GM12878 (cell line): ENCODE measurements around the gene METAP1D. TPM values are rescaled to one million over a fixed set of nuclear protein-coding genes. Genes with fewer than 3 reads are reported as not detected.

Experiments used
- ATAC-seq: fragments of 200-7000 bp; cut with Tn5 transposase; 3 replicates; pipeline ENCODE4 v1.9.1; 2020; ENCODE audit warnings: mild to moderate bottlenecking, moderate library complexity
- BruUV-seq: library from RNA; stranded (reverse); fragments of 400-500 nt; replicated peaks from 2 replicates; lab custom pipeline; 2021; lab: Mats Ljungman, UMichigan
- CTCF ChIA-PET: fragments of 300-600 bp; sonication (Branson Sonifier 250); formaldehyde crosslinking; extraction: SDS; loops from one replicate; lab custom pipeline; 2021; ENCODE audit warnings: inconsistent platforms; lab: Yijun Ruan, JAX
- POLR2A ChIA-PET: fragments of 350-600 bp; formaldehyde crosslinking; extraction: SDS; loops from one replicate; lab custom pipeline; 2021; ENCODE audit warnings: inconsistent platforms; lab: Charles Lee
- RAD21 ChIA-PET: fragments of 300-600 bp; sonication (Branson Sonifier 250); formaldehyde crosslinking; loops from one replicate; lab custom pipeline; 2023; ENCODE audit warnings: antibody characterized with exemption; ENCODE audit not compliant: unreplicated experiment; lab: Charles Lee
- SMC1A ChIA-PET: fragments of 300-600 bp; sonication (Branson Sonifier 250); formaldehyde crosslinking; loops from one replicate; lab custom pipeline; 2023; ENCODE audit not compliant: unreplicated experiment, uncharacterized antibody; lab: Charles Lee
- DNase-seq: peaks from one replicate; pipeline ENCODE4 v3.0.0-alpha.2; 2011; ENCODE audit warnings: low read depth, low spot score
- FAIRE-seq: peaks from 3 replicates; lab custom pipeline; 2011; peaks lifted over from hg19 to GRCh38; lab: Jason Lieb, UNC
- H2AFZ ChIP-seq: 2 replicates; pipeline ENCODE4 v1.6.0; 2011; ENCODE audit warnings: low read depth, low read length, control low read depth; ENCODE audit not compliant: control insufficient read depth
- H3K27ac ChIP-seq: 2 replicates; pipeline ENCODE4 v1.5.1; 2011; ENCODE audit warnings: control low read depth; ENCODE audit not compliant: control insufficient read depth, insufficient read depth
- H3K27me3 ChIP-seq, 2 experiments: replicated peaks in 1 of 2; 2 replicates each; pipeline versions ENCODE4 v1.6.0 to v1.6.1; 2011; ENCODE audit warnings: low read length in 1 of 2; ENCODE audit not compliant: control insufficient read depth in 2 of 2, insufficient read depth in 2 of 2
- H3K36me3 ChIP-seq, 2 experiments: 2 replicates each; pipeline ENCODE4 v1.5.1; 2011; ENCODE audit warnings: low read length in 1 of 2; ENCODE audit not compliant: control insufficient read depth in 2 of 2, insufficient read depth in 2 of 2
- H3K4me1 ChIP-seq: 2 replicates; pipeline ENCODE4 v1.6.1; 2011; ENCODE audit warnings: mild to moderate bottlenecking, low read length, moderate library complexity, mixed read lengths; ENCODE audit not compliant: control insufficient read depth, insufficient read depth
- H3K4me2 ChIP-seq: 2 replicates; pipeline ENCODE4 v1.6.0; 2011; ENCODE audit warnings: control low read depth; ENCODE audit not compliant: control insufficient read depth, insufficient read depth
- H3K4me3 ChIP-seq: fragments of 200-600 bp; sonication (generic); 2 replicates; pipeline ENCODE4 v1.5.1; 2016
- H3K79me2 ChIP-seq: 2 replicates; pipeline ENCODE4 v1.6.0; 2011; ENCODE audit warnings: low read length; ENCODE audit not compliant: control insufficient read depth, insufficient read depth
- H3K9ac ChIP-seq: 2 replicates; pipeline ENCODE4 v1.8.0; 2011; ENCODE audit warnings: low read length, control low read depth, mixed read lengths; ENCODE audit not compliant: control insufficient read depth, insufficient read depth
- H3K9me3 ChIP-seq: replicated peaks from 3 replicates; pipeline ENCODE4 v1.5.1; 2011; ENCODE audit warnings: mild to moderate bottlenecking, low read length; ENCODE audit not compliant: control insufficient read depth, insufficient read depth
- H4K20me1 ChIP-seq: 2 replicates; pipeline ENCODE4 v1.6.0; 2011; ENCODE audit not compliant: control insufficient read depth, insufficient read depth
- EP300 ChIP-seq, 2 experiments: fragments of 150-350 bp in 1 of 2; IDR thresholded peaks; 2 replicates each; pipeline ENCODE4 v1.6.1; 2011 to 2012; ENCODE audit warnings: low read depth in 2 of 2, low read length in 2 of 2, borderline replicate concordance in 1 of 2, improper control_type of control experiment in 1 of 2, inconsistent platforms in 1 of 2; ENCODE audit not compliant: control insufficient read depth in 1 of 2
- KAT2A ChIP-seq: conservative IDR thresholded peaks from 2 replicates; pipeline ENCODE4 v1.6.1; 2011; ENCODE audit warnings: low read depth, low read length; ENCODE audit not compliant: control insufficient read depth
- MEF2A ChIP-seq: IDR thresholded peaks from 2 replicates; pipeline ENCODE4 v1.6.1; 2011; ENCODE audit warnings: low read depth, mild to moderate bottlenecking, low read length, moderate library complexity; ENCODE audit not compliant: insufficient read depth
- MTA3 ChIP-seq: IDR thresholded peaks from 2 replicates; pipeline ENCODE4 v1.6.1; 2012; ENCODE audit warnings: low read length, inconsistent platforms, borderline replicate concordance
- MYB ChIP-seq: fragments of 150-350 bp; IDR thresholded peaks from 2 replicates; pipeline ENCODE4 v1.6.1; 2014; ENCODE audit warnings: mild to moderate bottlenecking, low read depth, low read length, borderline replicate concordance
- NFYA ChIP-seq: IDR thresholded peaks from 2 replicates; pipeline ENCODE4 v1.6.1; 2011; ENCODE audit warnings: low read depth, mild to moderate bottlenecking, low read length, improper control_type of control experiment, borderline replicate concordance
- RFX5 ChIP-seq: IDR thresholded peaks from 2 replicates; pipeline ENCODE4 v1.6.1; 2011; ENCODE audit warnings: low read depth, low read length, improper control_type of control experiment
- ZBTB4 ChIP-seq: fragments of 450-650 bp; formaldehyde crosslinking; IDR thresholded peaks from 2 replicates; pipeline ENCODE4 v1.4.0; 2022; ENCODE audit warnings: mild to moderate bottlenecking, moderate library complexity
- ZNF24 ChIP-seq: fragments of 450-650 bp; IDR thresholded peaks from 2 replicates; pipeline ENCODE4 v1.6.1; 2017; ENCODE audit warnings: antibody characterized with exemption, mild to moderate bottlenecking
- WGBS: methylation state at CpG from one replicate; pipeline ENCODE4 v1.1.6; 2016; ENCODE audit warnings: low lambda C conversion rate; ENCODE audit not compliant: insufficient replicate concordance, insufficient coverage; ENCODE audit errors: missing lambda C conversion rate; 5-methylcytosine and 5-hydroxymethylcytosine counted together
- in situ Hi-C: fragments of 300-500 bp; cut with MboI; formaldehyde crosslinking; loops from 9 replicates; pipeline ENCODE4 v1.14.3; 2018; ENCODE audit warnings: mixed read lengths
- intact Hi-C: fragments of 100-400 bp; cut with micrococcal nuclease; formaldehyde crosslinking; loops from one replicate; pipeline ENCODE4 v1.14.2; 2022; ENCODE audit not compliant: unreplicated experiment
- polyA plus RNA-seq, 11 experiments: library from polyadenylated mRNA; depleted of rRNA in 4 of 11; unstranded in 6 of 11; stranded (reverse) in 5 of 11; fragments of >200 nt; fragmentation: Nextera tagmentation in 4 of 11; fragmentation: Illumina TruSeq in 1 of 11; extraction: Ambion mirVana in 4 of 11; extraction: Trizol in 1 of 11; gene quantifications; 1 replicate in 1 of 11; 2 replicates in 10 of 11; pipeline versions ENCODE4 v1.2.1 to v1.2.3, GENCODE V29; 2011 to 2016; ENCODE audit warnings: inconsistent platforms in 2 of 11, missing spikeins in 2 of 11, low read depth in 1 of 11
- total RNA-seq, 4 experiments: library from RNA; depleted of rRNA in 3 of 4; stranded (reverse); fragments of >200 nt in 3 of 4; fragmentation: Illumina TruSeq in 1 of 4; extraction: Trizol in 1 of 4; gene quantifications; 2 replicates each; pipeline versions ENCODE4 v1.2.1 to v1.2.3, GENCODE V29; 2013 to 2021
- TF ChIP-seq, protein P1 (sequence below): IDR thresholded peaks from 2 replicates; pipeline ENCODE4 v1.6.1; 2011; ENCODE audit warnings: low read depth, mild to moderate bottlenecking, low read length, moderate library complexity, borderline replicate concordance; ENCODE audit errors: extremely low read depth
- TF ChIP-seq, protein P2 (sequence below): fragments of 450-650 bp; IDR thresholded peaks from 2 replicates; pipeline ENCODE4 v1.6.1; 2016; ENCODE audit warnings: mild to moderate bottlenecking

Gene METAP1D
- total and polyA plus RNA-seq, 10 of the 15 experiments (the other 5 are each of a cell fraction or from before 2014, with no cell fraction given): 4.5 to 12.1 (median 7.8) TPM

DNA sequence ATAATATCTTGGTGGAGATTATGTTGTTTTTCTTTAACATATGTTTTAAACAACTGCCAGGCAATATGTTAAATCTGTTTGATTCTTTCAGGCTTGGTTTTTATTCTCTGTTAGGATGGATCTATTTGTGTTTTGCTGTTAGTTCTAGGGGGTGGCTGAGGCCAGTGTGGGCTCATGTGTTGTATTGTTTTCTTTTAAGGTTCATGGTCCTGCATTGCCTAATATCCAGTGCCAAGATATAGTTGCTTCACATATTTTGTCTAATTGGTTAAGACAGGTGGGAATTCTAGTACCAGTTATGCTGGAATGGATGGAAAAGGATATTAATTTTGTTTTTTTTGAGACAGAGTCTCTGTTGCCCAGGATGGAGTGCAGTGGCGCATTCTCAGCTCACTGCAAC is 7.6 kb downstream of the METAP1D start:
- H3K36me3 ChIP-seq: no peaks in the 10 kb centered on the region
- no peak for ATAC-seq
- POLR2A ChIA-PET: no interaction called here

GRCh38 chr2:172009823-172010222 is 10.1 kb downstream of the METAP1D start:
- ChIA-PET SMC1A (no interaction called here), CTCF (no interaction called here), POLR2A (interaction anchor here (0.7 to 0.8 kb wide), 2 partner anchors 9 to 330 kb away, joined by 3 read pairs; no protein-coding TSS in a partner anchor), RAD21 (no interaction called here)
- ATAC-seq (no peak), FAIRE-seq (no peak), DNase-seq (no peak)
- WGBS: 100% methylated on average over 3 of the region's 4 CpGs
- no peaks in the 10 kb centered on the region for H3K9me3 ChIP-seq
- no peak overlapping the region for H3K9ac ChIP-seq
- intact Hi-C loops (no loop called here), in situ Hi-C loops (no loop called here)
- H3K4me1 ChIP-seq: peaks cover 17% of the 10 kb centered on the region
- H3K36me3 ChIP-seq: no peaks in the 10 kb centered on the region
- no peak overlapping the region for H3K4me3 ChIP-seq
- no peak overlapping the region for H3K4me2 ChIP-seq
- BruUV-seq: no TSS peak
- H2AFZ ChIP-seq: no peak overlapping the region
- H4K20me1 ChIP-seq: no peaks in the 10 kb centered on the region
- no peak overlapping the region for H3K27ac ChIP-seq
- H3K27me3 ChIP-seq: no peaks in the 10 kb centered on the region
- no peaks in the 10 kb centered on the region for H3K79me2 ChIP-seq
- TF ChIP-seq MTA3 (no peak), MEF2A (no peak), EP300 (IDR thresholded peaks at IDR 0.05; ENCODE audit: borderline replicate concordance in 1 of 2, control insufficient read depth in 1 of 2, low read depth in 2 of 2, low read length in 2 of 2) (no peak), MYB (no peak), ZBTB4 (CRISPR knock-in tag) (no peak), NFYA (no peak), ZNF24 (no peak)
- TF ChIP-seq, protein P1, sequence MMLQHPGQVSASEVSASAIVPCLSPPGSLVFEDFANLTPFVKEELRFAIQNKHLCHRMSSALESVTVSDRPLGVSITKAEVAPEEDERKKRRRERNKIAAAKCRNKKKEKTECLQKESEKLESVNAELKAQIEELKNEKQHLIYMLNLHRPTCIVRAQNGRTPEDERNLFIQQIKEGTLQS: no peak

More for the DNA sequence above, 7.6 kb downstream of the METAP1D start:
- H3K27ac ChIP-seq: no peak overlapping the region
- intact Hi-C loops (no loop called here), in situ Hi-C loops (no loop called here)
- FAIRE-seq: no peak
- no peaks in the 10 kb centered on the region for H4K20me1 ChIP-seq
- H3K4me2 ChIP-seq: no peak overlapping the region
- no peak overlapping the region for H3K4me3 ChIP-seq
- RAD21 ChIA-PET: no interaction called here
- BruUV-seq: no TSS peak
- DNase-seq: no peak
- SMC1A ChIA-PET: interaction anchor here (0.9 kb wide), 1 partner anchor 130 kb away, joined by 3 read pairs; no protein-coding TSS in a partner anchor
- no peaks in the 10 kb centered on the region for H3K79me2 ChIP-seq
- WGBS: 91% methylated on average over 1 of the region's 1 CpG
- no peaks in the 10 kb centered on the region for H3K27me3 ChIP-seq
- peaks cover 9% of the 10 kb centered on the region for H3K4me1 ChIP-seq
- CTCF ChIA-PET: no interaction called here
- TF ChIP-seq RFX5 (no peak), KAT2A (no peak)
- TF ChIP-seq, protein P2, sequence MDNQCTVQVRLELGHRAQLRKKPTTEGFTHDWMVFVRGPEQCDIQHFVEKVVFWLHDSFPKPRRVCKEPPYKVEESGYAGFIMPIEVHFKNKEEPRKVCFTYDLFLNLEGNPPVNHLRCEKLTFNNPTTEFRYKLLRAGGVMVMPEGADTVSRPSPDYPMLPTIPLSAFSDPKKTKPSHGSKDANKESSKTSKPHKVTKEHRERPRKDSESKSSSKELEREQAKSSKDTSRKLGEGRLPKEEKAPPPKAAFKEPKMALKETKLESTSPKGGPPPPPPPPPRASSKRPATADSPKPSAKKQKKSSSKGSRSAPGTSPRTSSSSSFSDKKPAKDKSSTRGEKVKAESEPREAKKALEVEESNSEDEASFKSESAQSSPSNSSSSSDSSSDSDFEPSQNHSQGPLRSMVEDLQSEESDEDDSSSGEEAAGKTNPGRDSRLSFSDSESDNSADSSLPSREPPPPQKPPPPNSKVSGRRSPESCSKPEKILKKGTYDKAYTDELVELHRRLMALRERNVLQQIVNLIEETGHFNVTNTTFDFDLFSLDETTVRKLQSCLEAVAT: no peak
- no peaks in the 10 kb centered on the region for H3K9me3 ChIP-seq
- no peak overlapping the region for H2AFZ ChIP-seq
- H3K9ac ChIP-seq: no peak overlapping the region
